ENCODE data around the gene WDR4. TPM values are rescaled to one million over a fixed set of nuclear protein-coding genes. Genes with fewer than 3 reads are reported as not detected.

Gene WDR4
- total and polyA plus RNA-seq, 8 donors: 5.2 to 17.8 (median 8.8) TPM

DNA sequence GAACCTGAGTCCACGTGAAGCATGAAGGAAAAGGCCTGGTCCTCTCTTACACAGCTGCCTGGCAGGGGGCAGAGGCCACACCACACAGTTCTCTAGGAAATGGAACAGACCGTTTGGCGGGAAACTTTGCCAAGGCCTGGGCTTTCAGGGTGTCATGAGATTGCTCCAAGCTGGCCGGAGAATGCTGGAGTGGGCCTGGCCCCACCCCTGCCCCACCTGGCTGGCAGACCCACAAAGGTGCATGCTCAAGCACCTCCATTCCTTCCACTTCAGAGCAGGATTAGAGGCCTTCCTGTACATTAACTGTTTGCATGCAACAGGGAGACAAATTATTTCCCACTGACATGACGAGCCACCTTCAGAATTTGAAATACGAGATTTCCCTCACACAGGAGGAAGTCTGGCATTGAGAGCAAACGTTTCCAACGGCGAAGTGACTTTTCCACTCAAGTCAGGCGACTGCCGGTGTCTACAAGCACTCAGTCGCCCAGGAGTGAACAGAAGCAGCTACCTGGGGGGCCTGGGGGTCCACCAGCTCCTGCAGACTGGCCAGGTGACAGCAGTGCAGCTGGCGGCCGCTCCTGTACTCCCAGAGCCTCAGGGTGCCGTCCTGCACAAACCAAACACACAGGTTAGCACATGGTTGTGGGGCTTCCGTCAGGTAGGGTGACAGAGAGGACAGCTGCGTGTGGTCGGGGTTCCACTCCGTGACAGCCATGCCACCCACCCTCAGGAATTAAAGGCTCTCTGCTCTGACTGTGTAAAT, 24.0 kb downstream of the WDR4 start:
- TF ChIP-seq CTCF (IDR thresholded peaks at IDR 0.05): no peak
- Histone ChIP-seq H3K4me3 (no peak overlapping the region), H3K27me3 (no peaks in the 10 kb centered on the region), H3K27ac (no peak overlapping the region), H3K36me3 (peaks cover 5 to 72% (median 38%) of the 10 kb centered on the region in 3 donors), H3K4me1 (no peaks in the 10 kb centered on the region), H3K9me3 (no peaks in the 10 kb centered on the region)
- ATAC-seq (no peak), DNase-seq (peak in 1 of 6 donors; percentile 32), FAIRE-seq (no peak)
- WGBS, 2 donors: 89% methylated on average over 19 of the region's 19 CpGs
- intact Hi-C loops (cut with DNase I): no loop called here

- no peak for TF ChIP-seq CTCF (IDR thresholded peaks at IDR 0.05)
- FAIRE-seq (no peak), ATAC-seq (no peak), DNase-seq (no peak)
- Histone ChIP-seq H3K36me3 (peaks cover 5 to 75% (median 45%) of the 10 kb centered on the region in 3 donors), H3K27me3 (no peaks in the 10 kb centered on the region), H3K4me3 (no peak overlapping the region), H3K9me3 (no peaks in the 10 kb centered on the region), H3K27ac (no peak overlapping the region), H3K4me1 (no peaks in the 10 kb centered on the region)
- WGBS, 2 donors: 94% methylated on average over 28 of the region's 28 CpGs
- intact Hi-C loops (cut with DNase I): no loop called here
Observed at GRCh38 chr21:42854246-42855010, 24.9 kb downstream of the WDR4 start.

DNA sequence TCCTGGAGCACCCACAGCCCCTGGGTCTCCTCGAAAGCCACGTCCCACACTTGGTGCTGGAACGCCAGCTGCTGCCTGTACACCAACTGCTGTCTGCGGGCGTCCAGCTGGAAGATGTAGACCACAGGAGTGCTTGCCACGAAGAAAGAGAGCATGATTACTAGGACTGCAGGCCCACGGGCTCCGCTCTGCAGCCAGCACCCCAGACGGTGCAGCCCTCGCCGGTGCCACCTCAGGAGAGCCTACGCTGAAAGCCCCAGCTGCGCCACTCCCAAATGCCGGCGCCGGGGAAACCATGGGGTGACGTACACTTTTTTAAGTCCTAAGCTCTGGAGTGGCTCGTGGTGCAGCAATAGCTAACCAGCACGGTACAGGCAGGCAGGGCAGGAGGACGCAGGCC, 25.7 kb downstream of the WDR4 start:
- DNase-seq (no peak), ATAC-seq (no peak), FAIRE-seq (no peak)
- no peaks in the 10 kb centered on the region for H3K27me3 ChIP-seq
- no peak overlapping the region for H3K27ac ChIP-seq
- H3K36me3 ChIP-seq: peaks cover 5 to 73% (median 49%) of the 10 kb centered on the region in 3 donors
- no peak overlapping the region for H3K4me3 ChIP-seq
- WGBS, 2 donors: 95 to 96% methylated on average over 20 of the region's 20 CpGs
- no peaks in the 10 kb centered on the region for H3K4me1 ChIP-seq
- H3K9me3 ChIP-seq: no peaks in the 10 kb centered on the region
- TF ChIP-seq CTCF (IDR thresholded peaks at IDR 0.05): no peak
- intact Hi-C loops (cut with DNase I): no loop called here

DNA sequence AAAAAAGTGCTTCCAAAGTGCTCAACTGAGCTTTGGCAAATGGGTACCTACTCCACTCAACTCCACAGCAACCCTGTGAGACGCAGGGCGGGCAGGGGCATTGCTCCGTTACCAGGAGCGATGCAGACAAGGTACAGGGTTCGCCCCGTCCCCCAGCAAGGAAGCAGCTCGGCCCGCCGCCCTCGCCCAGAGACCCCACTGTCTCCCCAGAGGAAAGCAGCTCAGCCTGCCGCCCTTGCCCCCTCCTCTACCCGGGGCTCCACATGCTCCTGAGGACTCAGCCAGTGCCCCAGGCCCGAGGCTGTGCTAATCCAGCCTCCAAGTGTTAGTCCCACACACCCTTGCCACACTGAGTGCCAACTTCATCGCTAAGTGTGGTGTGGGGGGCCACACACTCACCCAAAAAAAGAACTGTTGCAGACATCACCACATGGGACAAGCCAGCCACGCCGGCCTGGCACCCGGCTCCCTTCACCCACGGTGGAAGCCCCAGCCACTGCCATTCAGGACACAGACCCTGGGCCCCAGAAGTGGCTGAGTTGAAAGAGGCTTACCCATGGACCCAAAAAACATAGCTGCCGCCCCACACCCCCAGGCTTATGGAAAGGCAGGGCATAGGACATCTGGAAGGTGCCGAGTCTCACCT, 26.3 kb downstream of the WDR4 start:
- Histone ChIP-seq H3K4me1 (no peaks in the 10 kb centered on the region), H3K27ac (no peak overlapping the region), H3K9me3 (no peaks in the 10 kb centered on the region), H3K27me3 (no peaks in the 10 kb centered on the region), H3K4me3 (no peak overlapping the region), H3K36me3 (peaks cover 5 to 70% (median 49%) of the 10 kb centered on the region in 3 donors)
- 96 to 99% methylated on average over 20 of the region's 20 CpGs for WGBS, 2 donors
- ATAC-seq (no peak), FAIRE-seq (no peak), DNase-seq (no peak)
- intact Hi-C loops (cut with DNase I): no loop called here
- TF ChIP-seq CTCF (IDR thresholded peaks at IDR 0.05): no peak

All from pancreas (tissue), 10 donors.